HG02884 (cell line): ENCODE data around the gene RBFOX2.
"Not testable (repeated sequence)": the region's sequence is repeated elsewhere in the genome, so short reads cannot be mapped to it uniquely, and the experiment has no call there.

Experiments
- ATAC-seq: cut with Tn5 transposase; IDR thresholded peaks from one replicate; pipeline ENCODE4 v1.9.1; 2021; ENCODE audit warnings: mild to moderate bottlenecking, moderate library complexity; ENCODE audit not compliant: unreplicated experiment

The RBFOX2 gene

GRCh38 chr22:36010090-36010489 is 18.5 kb downstream of the RBFOX2 start:
- ATAC-seq: no peak

GRCh38 chr22:36009085-36009484 is 19.5 kb downstream of the RBFOX2 start:
- ATAC-seq: no peak

GRCh38 chr22:36008565-36008964 is 20.1 kb downstream of the RBFOX2 start:
- ATAC-seq: no peak

- no peak for ATAC-seq
Observed at GRCh38 chr22:36008131-36008530, 20.5 kb downstream of the RBFOX2 start.

GRCh38 chr22:36003972-36004674 is 24.5 kb downstream of the RBFOX2 start:
- ATAC-seq: no peak

- ATAC-seq: no peak
Observed at GRCh38 chr22:36002718-36003260, 25.8 kb downstream of the RBFOX2 start.

- ATAC-seq: no peak
Observed at GRCh38 chr22:36002084-36002483, 26.5 kb downstream of the RBFOX2 start.

- ATAC-seq: no peak
Observed at GRCh38 chr22:35998748-35999147, 29.9 kb downstream of the RBFOX2 start.

- ATAC-seq: no peak
Observed at GRCh38 chr22:35997438-35997837, 31.2 kb downstream of the RBFOX2 start.

- ATAC-seq: no peak
Observed at GRCh38 chr22:35996596-35996995, 32.0 kb downstream of the RBFOX2 start.

GRCh38 chr22:35995772-35996171 is 32.9 kb downstream of the RBFOX2 start:
- ATAC-seq: no peak

- no peak for ATAC-seq
Observed at GRCh38 chr22:35995348-35995747, 33.3 kb downstream of the RBFOX2 start.

- not testable (repeated sequence) for ATAC-seq
Observed at GRCh38 chr22:35993727-35994126, 34.9 kb downstream of the RBFOX2 start.

GRCh38 chr22:35993048-35993714 is 35.4 kb downstream of the RBFOX2 start:
- ATAC-seq: no peak

GRCh38 chr22:35991168-35991567 is 37.5 kb downstream of the RBFOX2 start:
- no peak for ATAC-seq

- no peak for ATAC-seq
Observed at GRCh38 chr22:35988030-35988429, 40.6 kb downstream of the RBFOX2 start.

GRCh38 chr22:35987487-35987886 is 41.1 kb downstream of the RBFOX2 start:
- no peak for ATAC-seq

- no peak for ATAC-seq
Observed at GRCh38 chr22:35986088-35986487, 42.5 kb downstream of the RBFOX2 start.

GRCh38 chr22:35985371-35985770 is 43.3 kb downstream of the RBFOX2 start:
- no peak for ATAC-seq

GRCh38 chr22:35984183-35985175 is 44.1 kb downstream of the RBFOX2 start:
- no peak for ATAC-seq

- no peak for ATAC-seq
Observed at GRCh38 chr22:35981900-35982299, 46.7 kb downstream of the RBFOX2 start.
